ENCODE results near the gene EHMT1.
"Not testable (repeated sequence)": the region's sequence is repeated elsewhere in the genome, so short reads cannot be mapped to it uniquely, and the experiment has no call there.

Gene EHMT1

GRCh38 chr9:137697193-137697592, 78.4 kb downstream of the EHMT1 start:
- DNase-seq, result no peak

GRCh38 chr9:137697832-137698231, 79.0 kb downstream of the EHMT1 start:
- DNase-seq, result no peak

- no peak for DNase-seq
Observed at GRCh38 chr9:137700911-137701310, 82.1 kb downstream of the EHMT1 start.

DNA sequence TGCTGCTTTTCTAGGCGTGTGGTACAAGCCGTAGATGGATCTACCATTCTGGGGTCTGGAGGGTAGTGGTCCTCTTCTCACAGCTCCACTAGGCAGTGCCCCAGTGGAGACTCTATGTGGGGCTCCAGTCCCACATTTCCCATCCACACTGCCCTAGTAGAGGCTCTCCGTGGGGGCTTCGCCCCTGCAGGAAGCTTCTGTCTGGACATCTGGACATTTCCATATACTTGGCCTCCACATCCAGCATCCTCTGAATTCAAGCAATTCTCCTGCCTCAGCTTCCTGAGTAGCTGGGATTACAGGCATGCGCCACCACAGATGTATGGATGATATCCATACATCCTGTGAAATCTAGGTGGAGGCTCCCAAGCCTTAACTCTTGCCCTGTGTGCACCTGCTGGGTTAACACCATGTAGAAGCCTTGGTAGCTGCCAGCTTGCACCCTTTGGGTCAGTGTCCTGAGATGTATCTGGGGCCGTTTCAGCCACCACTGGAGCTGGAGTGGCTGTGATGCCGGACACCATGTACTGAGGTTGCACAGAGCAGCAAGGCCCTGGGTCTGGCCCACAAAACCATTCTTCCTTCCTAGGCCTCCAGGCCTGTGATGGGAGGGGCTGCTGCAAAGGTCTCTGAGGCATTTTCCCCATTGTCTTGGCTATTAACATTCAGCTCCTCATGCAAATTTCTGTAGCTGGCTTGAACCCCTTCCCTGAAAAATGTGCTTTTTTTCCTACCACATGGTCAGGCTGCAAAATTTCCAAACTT, 84.0 kb downstream of the EHMT1 start:
- no peak for DNase-seq

GRCh38 chr9:137703842-137704508, 85.2 kb downstream of the EHMT1 start:
- no peak for DNase-seq

- DNase-seq, result no peak
Observed at GRCh38 chr9:137705443-137705863, 86.6 kb downstream of the EHMT1 start.

- DNase-seq, result no peak
Observed at GRCh38 chr9:137705906-137706305, 87.1 kb downstream of the EHMT1 start.

DNA sequence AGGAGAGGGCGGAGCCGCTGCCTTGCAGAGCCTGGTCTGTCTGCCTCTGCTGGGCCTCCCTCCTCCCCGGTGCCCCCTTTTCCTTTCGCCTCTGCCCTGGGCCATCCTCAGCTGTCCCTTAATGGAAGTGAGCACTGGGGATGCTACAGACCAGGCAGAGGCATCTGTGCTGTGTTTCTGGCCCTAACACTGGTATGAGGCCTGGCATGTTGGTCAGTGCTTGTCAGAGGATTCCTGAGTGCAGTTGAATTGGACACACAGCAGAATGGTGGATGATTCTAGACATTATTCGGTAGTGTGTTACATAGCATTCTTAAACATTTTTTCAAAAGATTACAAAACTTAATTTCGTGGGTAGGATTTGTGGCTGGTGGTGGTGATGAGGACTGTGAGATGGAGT, 88.6 kb downstream of the EHMT1 start:
- no peak for DNase-seq

GRCh38 chr9:137708590-137709284, 89.9 kb downstream of the EHMT1 start:
- DNase-seq, result no peak

DNA sequence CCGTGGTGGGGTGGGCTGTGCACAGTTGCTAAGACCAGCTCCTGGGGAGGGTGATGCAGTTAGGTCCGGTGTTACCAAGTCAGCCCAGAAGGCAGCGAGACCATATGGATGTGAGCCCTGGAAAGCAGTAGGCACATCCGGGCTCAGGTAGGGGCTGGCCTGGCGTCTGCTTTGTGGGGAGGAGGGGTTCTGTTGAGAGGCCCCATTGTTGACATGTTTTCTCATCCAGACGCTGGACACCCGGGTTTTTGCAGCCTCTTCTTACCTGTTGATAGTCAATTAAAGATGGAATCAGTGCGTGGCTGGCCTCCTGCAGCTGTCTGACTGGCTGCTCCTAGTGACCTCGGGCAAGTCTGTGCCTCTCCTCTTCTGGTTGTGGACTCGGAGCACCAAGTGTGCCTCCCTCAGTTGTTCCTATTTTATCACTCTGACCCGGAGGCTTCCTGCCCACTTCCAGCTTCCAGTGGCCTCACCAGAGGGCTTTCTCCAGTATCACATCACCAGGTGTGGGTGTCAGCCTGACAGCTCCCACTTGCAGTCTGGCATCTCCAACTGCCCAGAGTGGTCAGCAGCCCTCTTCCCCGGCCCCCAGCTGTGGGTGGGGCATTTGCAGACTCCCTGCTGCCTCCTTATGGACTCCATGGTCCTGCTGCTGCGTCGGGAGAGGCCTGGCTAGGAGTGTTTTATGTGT, 90.8 kb downstream of the EHMT1 start:
- DNase-seq, result no peak

- DNase-seq, result no peak
Observed at GRCh38 chr9:137710704-137711103, 91.9 kb downstream of the EHMT1 start.

- DNase-seq, result no peak
Observed at GRCh38 chr9:137711678-137712105, 92.9 kb downstream of the EHMT1 start.

DNA sequence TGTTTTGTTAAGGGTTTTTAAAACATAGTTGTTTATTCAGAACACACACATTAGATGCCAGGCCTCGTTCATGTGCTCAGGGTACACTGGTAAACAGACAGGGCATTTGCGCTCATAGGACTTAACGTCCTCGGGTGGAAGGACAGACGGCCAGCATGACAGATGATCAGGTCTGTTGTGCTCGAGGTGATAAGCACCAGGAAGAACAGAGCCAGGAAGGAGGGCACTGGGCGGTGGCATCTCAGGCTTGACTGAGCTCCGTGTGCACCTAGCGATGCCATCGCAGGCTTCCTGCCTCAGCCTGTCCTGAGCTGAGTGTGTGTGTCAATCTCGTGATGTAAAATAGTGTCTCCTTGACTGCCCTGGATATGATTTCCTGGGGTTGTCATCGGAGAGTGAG, 96.5 kb downstream of the EHMT1 start:
- DNase-seq, result no peak

GRCh38 chr9:137715866-137716693, 97.3 kb downstream of the EHMT1 start:
- DNase-seq, result not testable (repeated sequence)

DNA sequence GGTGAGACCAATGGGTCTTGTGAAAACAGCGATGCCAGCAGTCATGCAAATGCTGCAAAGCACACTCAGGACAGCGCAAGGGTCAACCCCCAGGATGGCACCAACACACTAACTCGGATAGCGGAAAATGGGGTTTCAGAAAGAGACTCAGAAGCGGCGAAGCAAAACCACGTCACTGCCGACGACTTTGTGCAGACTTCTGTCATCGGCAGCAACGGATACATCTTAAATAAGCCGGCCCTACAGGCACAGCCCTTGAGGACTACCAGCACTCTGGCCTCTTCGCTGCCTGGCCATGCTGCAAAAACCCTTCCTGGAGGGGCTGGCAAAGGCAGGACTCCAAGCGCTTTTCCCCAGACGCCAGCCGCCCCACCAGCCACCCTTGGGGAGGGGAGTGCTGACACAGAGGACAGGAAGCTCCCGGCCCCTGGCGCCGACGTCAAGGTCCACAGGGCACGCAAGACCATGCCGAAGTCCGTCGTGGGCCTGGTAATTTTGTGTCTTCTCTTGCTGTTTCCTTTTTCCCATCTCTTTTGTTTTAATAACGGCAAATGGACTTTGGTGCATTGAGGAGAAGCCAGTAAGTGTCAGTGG, 98.0 kb downstream of the EHMT1 start:
- DNase-seq, result no peak

- no peak for DNase-seq
Observed at GRCh38 chr9:137717776-137718327, 99.0 kb downstream of the EHMT1 start.

DNA sequence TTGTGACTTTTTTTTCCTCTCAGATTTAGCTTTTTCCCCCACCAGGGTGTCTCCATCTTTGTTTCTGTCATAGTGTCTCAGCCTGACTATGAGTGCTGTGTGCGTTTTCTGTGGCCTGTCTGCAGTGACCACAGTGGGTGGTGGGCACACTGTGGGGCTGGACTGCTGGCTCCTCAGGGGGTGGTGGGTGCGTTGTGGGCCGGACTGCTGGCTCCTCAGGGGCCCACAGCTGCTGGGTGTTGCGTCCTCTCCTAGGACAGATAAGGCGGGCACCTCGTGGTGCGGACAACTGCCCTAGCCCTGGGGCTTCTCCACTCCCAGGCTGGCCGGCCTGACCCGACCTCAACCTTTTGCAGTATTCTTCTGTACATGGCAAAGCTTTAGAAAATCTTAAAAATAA, 100.4 kb downstream of the EHMT1 start:
- DNase-seq, result no peak

DNA sequence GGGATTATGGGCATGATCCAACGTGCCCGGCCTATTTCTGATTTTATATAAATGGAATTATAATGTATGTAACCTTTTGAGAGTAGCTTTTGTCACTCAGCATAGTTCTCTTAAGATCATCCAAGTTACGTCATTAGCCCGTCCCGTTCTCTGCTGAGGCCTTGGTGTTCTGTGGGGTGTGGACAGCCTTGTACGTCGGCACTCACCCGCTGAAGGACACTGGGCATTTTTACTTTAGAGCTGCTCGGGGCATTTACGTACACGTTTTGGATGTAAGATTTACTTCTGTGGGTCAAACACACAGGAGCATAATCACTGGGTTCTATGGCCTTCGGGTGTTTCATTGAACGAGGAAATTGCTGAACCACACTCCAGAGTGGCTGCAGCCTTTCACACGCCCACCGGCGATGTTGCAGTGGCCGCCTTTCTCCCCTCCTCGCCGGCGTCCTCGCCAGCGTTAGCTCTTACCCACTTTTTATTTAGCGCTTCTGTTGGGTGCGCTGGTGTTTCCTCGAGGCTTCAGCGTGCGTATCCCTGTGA, 101.8 kb downstream of the EHMT1 start:
- no peak for DNase-seq

GRCh38 chr9:137721479-137721878, 102.7 kb downstream of the EHMT1 start:
- DNase-seq, result no peak

DNA sequence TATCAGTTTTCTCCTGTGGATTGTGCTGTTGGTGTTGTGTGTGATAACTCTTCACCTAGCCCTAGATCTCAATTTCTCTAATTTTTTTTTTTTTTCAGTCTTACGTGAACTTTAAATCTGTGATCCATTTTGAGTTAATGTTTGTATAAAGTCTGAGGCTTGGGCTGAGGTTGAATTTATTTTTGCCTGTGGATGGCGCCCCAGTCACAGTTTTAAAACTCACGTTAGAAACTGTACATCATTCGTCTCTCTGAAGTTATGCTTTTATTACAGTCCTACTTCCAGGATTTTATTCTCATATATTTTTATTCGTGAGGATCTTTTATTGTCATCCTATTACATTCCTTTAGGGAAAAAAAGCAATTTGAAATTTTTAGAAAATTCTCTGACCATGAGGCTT, 103.1 kb downstream of the EHMT1 start:
- no peak for DNase-seq

GRCh38 chr9:137722481-137722880, 103.7 kb downstream of the EHMT1 start:
- DNase-seq, result no peak
